ENCODE data around the gene SLC44A4.
"Not testable (repeated sequence)": the region's sequence is repeated elsewhere in the genome, so short reads cannot be mapped to it uniquely, and the experiment has no call there.

Gene SLC44A4

DNA sequence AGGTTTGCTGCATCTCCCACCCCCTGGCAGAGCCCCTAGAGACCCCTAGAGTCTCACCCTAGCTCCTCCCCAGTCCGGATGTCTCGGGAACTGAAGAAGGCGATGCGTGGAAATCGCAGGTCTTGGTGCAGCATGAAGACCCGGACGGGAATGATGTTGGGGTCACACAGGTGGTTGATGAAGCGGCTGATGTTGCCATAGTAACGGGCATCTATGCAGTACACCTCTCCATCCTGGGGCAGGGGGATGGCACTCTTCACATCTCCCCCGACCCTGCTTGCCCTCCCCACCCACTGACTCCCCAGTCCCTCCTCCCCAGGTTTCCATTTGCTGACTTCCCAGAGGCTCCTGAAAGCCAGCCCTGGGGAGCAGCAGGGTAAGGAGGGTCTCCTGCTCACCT, 1.8 kb upstream of the SLC44A4 start:
- in situ Hi-C loops (cut with MboI; ENCODE audit: low sequenced_read_pairs) = no loop called here

DNA sequence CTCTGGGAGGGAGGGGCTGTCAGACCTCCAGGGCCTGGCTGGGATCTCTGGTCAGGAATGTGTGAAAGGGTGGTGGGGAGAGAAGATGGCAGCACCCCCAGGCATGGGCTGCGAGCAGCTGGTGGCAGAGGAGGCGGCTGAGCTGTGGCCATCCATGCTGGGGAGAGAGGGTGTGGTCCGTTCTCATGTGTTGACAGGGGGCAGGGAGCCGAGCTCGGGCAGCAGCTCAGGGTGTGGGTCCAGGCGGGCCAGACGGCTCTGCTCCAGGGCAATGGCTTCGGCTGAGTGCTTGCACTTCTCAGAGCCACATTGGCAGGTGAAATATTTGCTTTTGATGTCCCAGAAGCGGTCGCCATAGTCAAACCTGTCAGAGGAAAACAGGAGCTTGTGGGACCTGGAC, 1.1 kb upstream of the SLC44A4 start:
- in situ Hi-C loops (cut with MboI; ENCODE audit: low sequenced_read_pairs) = no loop called here

DNA sequence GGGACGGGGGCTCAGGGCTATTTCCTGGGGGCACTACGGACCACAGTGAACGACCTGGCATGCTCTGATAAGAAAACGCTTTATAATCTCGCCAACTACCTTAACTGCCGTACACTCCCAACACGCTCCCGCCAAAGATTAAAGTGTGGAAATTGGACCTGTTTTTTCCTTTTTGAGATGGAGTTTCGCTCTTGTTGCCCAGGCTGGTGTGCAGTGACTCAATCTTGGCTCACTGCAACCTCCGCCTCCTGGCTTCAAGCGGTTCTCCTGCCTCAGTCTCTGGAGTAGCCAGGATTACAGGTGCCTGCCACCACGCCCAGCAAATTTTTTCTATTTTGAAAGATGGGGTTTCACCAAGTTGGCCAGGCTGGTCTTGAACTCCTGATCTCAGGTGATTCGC, 346 bp upstream of the SLC44A4 start:
- in situ Hi-C loops (cut with MboI; ENCODE audit: low sequenced_read_pairs) = no loop called here

DNA sequence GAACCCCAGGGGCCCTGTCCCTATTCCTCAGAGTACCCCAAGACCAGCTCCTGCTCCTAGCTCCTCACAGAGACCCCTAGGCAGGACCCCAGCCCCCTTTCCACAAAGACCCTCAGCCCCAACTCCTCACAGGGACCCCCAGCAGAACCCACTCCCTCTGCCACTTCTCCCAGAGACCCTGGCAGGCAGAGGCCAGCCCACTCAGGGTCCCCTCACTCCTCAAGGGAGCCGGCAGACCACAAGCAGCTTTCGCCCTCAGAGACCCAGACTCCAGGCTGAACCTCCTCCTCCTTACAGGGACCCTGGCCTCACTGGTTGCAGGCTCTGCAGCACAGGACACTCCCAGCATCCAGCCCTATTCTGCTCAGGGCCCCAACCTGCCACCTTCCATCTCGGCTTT, 575 bp downstream of the SLC44A4 start:
- in situ Hi-C loops (cut with MboI; ENCODE audit: low sequenced_read_pairs) = no loop called here

DNA sequence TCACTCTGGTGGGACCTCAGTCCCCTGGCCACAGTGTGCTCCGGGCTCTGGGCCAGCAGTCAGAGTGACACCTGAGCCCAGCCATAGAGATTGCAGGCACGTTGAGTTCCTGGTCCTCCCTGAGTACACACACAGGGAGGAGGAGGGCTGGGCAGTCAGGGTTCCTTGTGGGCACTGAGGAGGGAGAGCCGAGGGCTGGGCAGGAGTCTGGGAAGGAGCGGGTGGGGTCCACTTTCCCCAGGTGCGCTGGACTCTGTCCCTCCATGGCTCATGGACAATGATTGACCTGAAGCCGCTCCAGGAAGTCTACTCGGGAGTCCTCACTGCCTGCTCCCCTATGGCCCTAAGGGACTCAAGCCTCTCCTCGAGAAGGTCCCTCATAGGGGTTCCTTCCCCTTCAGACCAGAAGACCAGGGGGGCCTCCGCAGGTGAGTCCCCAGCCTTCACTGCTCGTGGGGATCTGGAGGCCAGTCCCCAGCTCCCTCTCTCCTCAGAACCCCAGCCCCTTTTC, 1.1 kb downstream of the SLC44A4 start:
- in situ Hi-C loops (cut with MboI; ENCODE audit: low sequenced_read_pairs) = no loop called here

DNA sequence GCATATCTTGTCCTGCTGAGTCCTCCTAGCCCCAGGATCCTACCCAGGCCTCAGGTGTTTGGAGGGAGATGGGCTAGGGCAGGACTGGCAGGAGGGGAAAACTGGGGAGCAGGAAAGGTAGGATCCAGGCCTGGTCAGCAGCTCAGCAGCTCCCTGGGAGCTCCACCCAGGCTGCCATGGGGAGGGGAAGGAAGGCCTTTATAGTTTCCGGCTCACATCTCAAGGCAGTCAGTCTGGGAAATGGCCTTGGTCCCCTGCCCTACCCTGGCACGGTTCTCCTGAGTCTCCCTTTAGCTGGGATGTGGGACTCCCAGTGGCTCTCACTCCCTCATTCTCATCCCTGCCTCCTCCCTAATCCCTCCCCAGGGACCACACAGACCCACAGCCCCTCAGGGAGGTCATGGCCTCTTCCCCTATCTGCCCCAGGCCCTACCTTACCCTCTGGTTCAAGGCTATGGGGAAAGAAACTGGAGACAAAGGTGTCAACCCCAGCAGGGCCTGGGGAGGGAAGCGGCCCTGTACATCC, 1.6 kb downstream of the SLC44A4 start:
- in situ Hi-C loops (cut with MboI; ENCODE audit: low sequenced_read_pairs) = no loop called here

DNA sequence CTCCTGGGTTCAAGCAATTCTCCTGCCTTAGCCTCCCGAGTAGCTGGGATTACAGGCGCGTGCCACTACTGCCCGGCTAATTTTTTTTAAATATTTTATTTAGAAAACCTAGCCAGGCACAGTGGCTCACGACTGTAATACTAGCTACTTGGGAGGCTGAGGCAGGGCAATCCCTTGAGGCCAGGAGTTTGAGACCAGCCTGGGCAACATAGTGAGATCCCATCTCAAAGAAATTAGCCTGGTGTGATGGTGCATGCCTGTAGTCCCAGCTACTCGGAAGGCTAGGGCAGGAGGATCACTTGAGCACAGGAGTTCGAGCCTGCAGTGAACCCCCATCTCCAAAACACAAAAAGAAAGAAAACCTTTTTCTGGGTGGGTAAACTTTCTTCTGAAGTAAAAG, 2.4 kb downstream of the SLC44A4 start:
- in situ Hi-C loops (cut with MboI; ENCODE audit: low sequenced_read_pairs) = no loop called here

DNA sequence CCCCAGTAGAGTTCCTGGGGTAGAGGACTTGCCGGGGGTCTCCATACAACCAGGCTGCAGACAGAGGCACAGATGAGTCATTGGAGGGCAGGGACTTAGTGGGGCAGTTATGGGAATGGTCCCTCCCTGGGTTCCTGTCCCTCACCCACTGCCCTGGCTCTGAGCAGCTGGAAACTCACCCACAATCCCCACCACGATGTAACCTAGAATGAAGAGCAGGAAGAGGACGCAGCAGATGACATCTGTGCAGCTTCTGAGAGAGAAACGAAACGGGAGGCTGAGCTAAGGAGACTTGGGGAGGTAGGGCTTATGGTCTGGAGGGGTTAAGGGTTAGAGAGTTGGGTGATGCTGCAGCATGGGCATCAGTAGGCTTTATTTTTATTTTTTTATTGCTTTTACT, 2.9 kb downstream of the SLC44A4 start:
- in situ Hi-C loops (cut with MboI; ENCODE audit: low sequenced_read_pairs) = no loop called here

DNA sequence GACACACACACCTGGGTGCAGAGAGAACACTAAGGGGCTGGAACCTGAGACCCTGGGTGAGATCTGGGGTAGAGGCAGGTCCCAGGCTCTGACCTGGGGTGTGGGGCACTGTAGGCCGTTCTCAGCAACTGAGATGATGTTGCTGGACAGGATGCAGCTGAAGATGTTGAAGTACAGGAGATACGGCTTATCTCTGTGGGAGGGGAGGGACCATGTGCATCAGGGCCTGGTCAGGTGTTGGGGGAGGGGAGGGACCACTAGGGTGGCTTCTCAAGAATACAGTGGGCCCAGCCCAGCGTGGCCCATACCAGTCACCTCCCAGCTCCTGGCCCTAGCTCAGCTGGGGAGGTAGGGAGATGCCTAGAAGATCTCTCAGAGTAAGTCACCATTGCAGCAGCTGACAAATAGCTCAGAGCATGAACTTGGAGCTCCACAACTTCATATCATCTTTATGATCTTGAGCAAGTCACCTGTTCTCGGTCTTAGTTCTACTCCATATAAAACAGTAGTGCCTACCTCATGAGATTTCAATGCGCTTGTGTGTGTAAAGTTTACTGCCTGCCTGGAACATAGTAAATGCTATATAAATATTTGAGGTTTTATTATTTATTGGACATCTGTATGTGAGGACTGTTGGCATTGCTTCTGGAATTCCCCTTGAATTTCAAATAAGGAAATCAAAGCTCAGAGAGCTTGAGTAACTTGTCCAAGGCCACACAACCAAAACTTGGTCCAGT, 3.8 kb downstream of the SLC44A4 start:
- in situ Hi-C loops (cut with MboI; ENCODE audit: low sequenced_read_pairs) = no loop called here

DNA sequence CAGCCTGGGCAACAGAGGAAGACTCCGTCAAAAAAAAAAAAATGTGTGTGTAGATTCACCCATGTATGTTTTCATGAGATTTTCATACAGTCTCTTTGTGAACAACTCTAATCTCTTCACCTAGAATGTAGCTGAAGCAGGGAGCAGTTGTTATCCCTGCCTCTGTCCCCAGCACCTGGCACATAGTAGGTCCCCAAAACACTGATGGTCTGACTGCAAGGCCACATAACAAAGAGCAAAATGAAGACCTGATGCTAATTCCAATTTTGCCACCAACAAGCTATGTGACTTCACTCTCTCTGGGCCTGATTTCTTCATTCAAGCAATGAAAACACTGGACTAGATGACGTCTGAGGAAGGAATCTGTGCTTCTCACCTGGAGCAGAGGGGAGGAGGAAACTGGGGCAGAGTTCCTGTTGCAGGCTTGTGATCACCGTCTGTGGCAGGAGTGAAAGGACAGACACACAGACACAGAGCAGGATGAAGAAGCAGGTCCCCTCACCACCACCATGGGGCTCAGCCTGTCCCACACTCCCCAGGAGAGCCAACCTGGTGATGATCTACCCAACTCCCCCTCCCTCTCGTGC, 4.6 kb downstream of the SLC44A4 start:
- in situ Hi-C loops (cut with MboI; ENCODE audit: low sequenced_read_pairs) = no loop called here

DNA sequence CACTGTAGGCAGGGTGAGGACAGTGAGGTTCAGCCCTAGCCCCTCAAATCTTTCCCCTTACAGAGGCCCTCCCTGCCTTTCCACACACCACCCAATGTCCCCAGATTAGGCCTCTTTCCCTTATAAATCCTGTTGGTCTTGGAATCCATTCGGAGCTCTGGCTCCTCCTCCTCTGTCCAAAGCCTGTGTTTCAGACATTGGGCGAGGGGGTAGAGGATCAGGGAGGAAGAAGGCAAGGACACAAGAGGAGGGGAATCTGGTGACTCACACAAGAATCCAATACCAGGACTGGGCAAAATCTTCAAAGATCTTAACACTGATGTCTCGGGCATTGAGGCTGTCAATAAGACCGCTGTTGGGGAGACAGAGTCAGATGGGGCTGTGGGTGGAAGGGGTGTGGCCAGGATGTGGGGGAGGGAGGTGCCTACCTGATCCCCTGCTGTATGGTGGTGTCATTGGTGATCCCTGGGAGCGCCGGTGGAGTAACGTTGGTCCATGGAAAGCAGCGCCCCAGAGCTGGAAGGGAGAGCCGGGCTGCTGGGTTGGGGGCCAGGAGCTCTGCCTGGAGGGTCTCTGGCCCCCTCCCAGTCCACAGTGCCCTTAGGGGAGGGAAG, 7.6 kb downstream of the SLC44A4 start:
- in situ Hi-C loops (cut with MboI; ENCODE audit: low sequenced_read_pairs) = no loop called here

DNA sequence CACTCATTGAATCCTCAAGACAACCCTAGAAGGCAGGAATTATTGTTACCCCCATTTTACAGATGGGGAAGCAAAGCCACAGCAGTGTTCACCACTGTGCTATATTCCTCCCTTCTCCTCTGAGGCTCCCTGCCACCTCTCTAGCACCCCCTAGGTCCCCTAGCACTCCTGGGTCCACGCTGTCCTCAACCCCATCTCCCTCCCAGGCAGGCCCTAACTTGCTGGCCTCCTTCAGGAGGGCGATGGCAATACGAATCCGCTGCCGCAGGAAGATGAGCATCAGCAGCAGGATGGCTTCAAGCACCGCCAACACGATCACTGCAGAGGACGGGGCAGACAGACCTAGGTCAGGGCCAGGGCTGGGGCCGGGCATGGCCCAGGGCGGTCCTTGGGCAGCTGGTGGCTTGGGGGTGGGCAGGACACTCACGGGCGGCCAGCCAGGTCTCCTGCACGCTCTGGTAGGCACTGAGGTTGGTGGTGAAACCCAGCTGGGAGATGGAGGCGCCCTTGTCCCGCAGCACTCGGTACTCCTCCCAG, 8.3 kb downstream of the SLC44A4 start:
- in situ Hi-C loops (cut with MboI; ENCODE audit: low sequenced_read_pairs) = no loop called here

DNA sequence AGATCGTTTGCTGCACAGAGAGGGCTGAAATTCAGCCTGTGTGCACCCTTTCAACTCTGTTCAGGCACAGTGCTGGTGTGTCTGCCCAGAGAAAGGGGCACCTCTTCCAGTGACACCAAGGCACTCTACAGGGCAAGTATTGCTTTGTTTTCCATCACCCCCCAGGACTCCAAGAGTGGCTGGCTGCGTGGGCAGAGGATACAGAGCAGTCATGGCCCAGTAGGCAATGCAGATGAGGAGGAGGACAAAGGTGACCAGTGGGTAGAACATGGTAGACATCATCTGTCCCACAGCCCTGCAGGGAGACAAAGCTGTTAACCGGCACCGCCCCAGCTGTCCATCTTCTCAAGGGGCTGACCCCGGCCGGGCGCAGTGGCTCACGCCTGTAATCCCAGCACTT, 9.5 kb downstream of the SLC44A4 start:
- in situ Hi-C loops (cut with MboI; ENCODE audit: low sequenced_read_pairs) = no loop called here

DNA sequence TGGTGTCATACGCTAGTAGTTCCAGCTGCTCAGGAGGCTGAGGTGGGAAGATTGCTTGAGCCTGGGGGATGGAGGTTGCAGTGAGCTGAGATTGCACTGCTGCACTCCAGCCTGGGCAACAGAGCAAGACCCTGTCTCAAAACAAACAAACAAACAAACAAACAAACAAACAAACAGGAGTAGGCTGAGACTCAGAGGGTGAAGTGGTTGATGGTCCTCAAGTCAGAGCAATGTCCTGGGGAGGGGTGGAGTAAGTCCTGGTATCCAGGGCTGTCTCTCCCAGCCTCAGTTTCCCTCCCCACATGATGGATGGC, 10.2 kb downstream of the SLC44A4 start:
- in situ Hi-C loops (cut with MboI; ENCODE audit: low sequenced_read_pairs) = not testable (repeated sequence)

DNA sequence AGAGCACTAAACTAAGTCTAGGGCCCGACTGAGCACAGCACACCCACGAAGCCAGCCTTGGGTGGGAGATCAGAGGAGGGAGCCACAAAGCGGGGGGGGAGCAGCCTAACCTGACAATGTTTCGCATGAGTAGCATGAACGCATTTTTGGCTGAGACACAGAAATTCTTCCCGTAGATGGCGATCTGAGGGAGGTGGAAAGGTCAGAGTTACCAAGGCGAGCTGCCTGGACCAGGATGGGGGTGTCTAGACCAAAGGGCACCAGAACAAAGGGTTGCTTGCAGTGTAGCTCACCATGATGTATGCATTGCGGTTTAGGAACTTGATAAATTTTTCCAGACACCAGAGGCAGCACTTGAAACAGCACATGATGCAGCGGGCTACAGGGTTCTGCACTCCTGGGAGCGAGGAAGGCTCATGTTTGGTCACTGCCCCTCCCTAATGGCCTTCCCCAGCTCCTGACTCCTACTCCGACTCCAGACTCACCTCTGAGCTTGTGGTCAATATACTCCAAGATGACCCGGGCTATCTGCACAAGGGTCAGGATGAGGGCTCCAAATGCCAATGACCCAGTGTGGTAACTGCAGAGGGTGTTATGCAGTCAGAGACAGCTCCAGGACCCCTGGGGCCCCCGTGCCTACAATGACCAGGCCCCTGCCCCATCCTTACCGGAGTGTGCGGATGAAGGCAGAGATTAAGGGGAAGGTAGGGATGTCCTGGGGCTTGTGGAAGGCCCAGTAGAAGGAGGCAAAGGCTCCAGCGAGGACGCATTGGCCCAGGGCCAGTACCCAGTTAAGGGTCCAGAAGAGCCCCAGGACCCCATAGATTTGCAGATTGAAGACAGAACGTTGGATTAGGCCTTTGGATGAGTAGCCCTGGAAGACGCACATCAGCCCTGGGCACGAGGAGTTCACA, 13.3 kb downstream of the SLC44A4 start:
- in situ Hi-C loops (cut with MboI; ENCODE audit: low sequenced_read_pairs) = no loop called here

DNA sequence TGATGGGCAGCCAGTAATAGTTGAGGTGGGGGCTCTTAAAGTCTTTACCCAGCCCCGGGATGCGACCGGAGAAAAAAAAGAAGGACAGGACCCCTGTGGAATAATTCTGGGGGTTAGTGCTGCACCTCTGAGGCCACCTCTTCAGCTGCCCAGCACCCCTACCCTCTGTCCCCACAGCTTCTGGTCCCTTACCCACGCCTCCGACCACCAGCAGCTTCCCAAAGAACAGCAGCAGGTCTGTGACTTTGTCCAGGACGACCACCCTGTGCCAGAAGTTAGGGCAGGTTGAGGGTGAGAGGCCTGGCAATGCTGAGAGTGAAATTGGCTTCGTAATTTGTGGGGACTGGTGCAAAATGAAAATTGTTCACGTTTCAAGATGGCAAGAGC, 14.0 kb downstream of the SLC44A4 start:
- in situ Hi-C loops (cut with MboI; ENCODE audit: low sequenced_read_pairs) = no loop called here

DNA sequence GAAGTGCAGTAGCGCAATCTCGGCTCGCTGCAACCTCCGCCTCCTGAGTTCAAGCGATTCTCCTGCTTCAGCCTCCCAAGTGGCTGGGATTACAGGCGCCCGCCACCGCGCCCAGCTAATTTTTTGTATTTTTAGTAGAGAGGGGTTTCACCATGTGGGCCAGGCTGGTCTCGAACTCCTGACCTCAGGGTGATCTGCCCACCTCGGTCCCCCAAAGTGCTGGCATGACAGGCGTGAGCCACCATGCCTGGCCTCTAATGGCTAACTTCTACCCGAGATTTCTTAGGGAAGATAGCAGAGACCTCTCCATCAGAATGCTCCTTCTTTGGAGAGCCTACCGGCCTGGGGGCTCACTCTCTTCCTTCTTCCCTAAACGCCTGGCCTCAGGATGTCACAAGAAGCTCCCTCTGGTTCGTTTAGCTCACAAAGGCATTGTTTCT, 14.7 kb downstream of the SLC44A4 start:
- in situ Hi-C loops (cut with MboI; ENCODE audit: low sequenced_read_pairs) = not testable (repeated sequence)

DNA sequence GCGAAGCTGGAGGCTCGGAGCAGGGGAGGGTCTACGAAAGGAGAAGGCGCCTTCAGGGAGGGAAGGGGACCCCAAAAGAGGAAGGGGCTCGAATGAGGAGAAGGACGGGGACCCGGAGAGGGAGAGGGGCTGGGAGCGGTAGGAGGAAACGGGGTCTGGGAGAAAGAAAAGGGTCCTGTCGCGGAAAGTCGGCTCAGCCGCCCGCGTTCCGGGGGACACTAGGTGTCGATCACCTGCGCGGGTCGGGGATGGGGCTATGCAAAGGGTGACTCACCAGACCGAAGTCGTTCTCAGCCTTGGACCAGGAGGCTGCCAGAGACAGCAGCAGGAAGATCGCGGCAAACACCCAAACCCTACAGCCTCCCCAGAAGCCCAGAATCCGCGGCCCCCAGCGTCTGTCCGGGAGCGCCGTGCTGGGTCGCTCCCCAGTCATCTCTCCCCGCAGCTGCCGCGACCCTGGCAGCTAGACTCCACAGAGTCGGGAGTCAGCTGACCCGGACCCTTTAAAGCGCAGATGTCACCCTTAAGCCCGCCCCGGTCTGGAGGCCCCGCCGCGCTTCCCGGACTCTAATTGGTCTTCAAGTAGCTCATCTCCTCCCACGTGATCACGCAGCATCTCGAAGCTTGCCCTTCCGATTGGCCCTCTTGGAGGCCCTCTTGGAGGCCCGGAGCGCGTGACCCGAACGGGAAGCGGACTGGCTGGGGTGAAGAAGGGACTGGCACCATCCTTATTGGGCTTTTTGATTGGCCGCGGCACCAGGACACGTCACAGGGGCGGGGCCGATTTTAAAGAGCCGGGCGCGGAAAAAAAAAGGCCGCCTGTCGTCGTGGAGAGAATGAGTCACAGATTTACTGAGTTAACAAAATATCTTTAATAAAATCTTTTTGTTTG, 16.2 kb downstream of the SLC44A4 start, which contains the start of gene NEU1:
Gene NEU1, minus strand, starts transcription at position 478 of the 892 bp plus-strand sequence. Its CDS starts 45 bp downstream, at position 433.
- in situ Hi-C loops (cut with MboI; ENCODE audit: low sequenced_read_pairs) = no loop called here

DNA sequence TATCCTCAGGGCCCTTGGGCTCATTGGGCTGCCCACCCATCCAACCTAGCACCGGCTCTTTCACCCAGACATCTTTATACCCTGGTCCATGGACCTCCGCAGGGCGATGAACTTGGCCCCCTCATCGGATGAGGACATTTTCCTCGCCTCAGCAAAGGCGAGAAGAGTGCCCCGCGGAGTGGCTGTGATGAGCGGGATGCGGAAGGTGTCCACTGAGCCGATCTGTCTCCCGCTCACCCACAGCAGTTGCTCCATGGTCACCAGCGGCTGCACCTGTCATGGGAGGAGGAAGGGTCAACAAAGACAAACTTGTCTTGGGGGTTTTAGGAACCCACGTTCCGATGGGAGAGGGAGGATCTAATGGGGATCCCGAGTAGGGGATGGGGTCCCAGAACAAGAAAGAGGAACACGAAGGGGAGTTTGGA, 16.9 kb downstream of the SLC44A4 start:
- in situ Hi-C loops (cut with MboI; ENCODE audit: low sequenced_read_pairs) = no loop called here

DNA sequence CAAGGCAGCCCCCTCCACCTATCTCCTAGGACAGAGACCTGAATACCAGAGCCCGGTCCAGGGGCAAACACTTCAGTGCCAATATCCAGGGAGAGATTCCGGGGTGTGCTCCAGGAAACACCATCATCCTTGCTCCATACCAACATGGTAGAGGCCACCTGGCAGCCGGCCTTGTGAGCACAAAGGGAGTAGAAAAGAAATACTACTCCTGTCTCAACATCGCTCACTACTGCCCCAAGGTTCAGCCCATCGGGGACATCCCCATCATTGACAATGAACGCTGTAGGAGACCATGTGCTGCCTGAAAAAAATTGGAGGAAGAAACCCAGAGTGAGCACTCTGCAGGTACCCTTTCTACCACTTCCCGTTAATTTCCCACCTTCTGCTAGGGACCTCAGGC, 17.6 kb downstream of the SLC44A4 start:
- in situ Hi-C loops (cut with MboI; ENCODE audit: low sequenced_read_pairs) = no loop called here

Measured in hTERT RPE-1 (cell line).